ENCODE data around the gene DLGAP5. TPM values are rescaled to one million over a fixed set of nuclear protein-coding genes. Genes with fewer than 3 reads are reported as not detected.
A peak's percentile ranks its signal among the peaks of the same experiment; 100 is the strongest.

Gene DLGAP5
- total and polyA plus RNA-seq, 2 of the 4 experiments (the other 2 are of a cell fraction) = 14.9 to 19.0 TPM

GRCh38 chr14:55129428-55130195 lies 61.8 kb downstream of the DLGAP5 start:
- Histone ChIP-seq H4K20me1 (ENCODE audit: insufficient read depth, low read length) (peaks cover 38% of the 10 kb centered on the region), H2AK5ac (ENCODE audit: low read depth, low read length) (peak overlapping the region; percentile 85), H3K4me1 (ENCODE audit: control insufficient read depth, insufficient read depth, low read length) (peaks cover 11% of the 10 kb centered on the region), H3K18ac (ENCODE audit: low read depth, low read length) (no peak overlapping the region), H3K14ac (replicated peaks; ENCODE audit: low read depth, low read length) (peak overlapping the region; percentile 87), H4K91ac (ENCODE audit: insufficient read depth, low read depth, low read length) (peak overlapping the region; percentile 21; the same call in 1 of the 2 replicates), H3K4me3 (ENCODE audit: insufficient read depth, low read depth, low read length) (peak overlapping the region; percentile 78), H3K36me3 (ENCODE audit: control insufficient read depth, insufficient read depth, low read length) (peaks cover 7% of the 10 kb centered on the region; the same call in 1 of the 2 replicates), H2BK120ac (ENCODE audit: low read depth, low read length) (peak overlapping the region; percentile 58), H3K23ac (ENCODE audit: low read depth, low read length) (peak overlapping the region; percentile 76), H2BK20ac (ENCODE audit: low read depth, low read length) (no peak overlapping the region; the same call in 1 of the 2 replicates), H3K4ac (ENCODE audit: low read depth, low read length) (peak overlapping the region; percentile 66), H3K9ac (ENCODE audit: low read depth, low read length) (peak overlapping the region; percentile 73), H3K4me2 (ENCODE audit: low read depth, low read length) (peak overlapping the region; percentile 86), H2AFZ (replicated peaks; ENCODE audit: low read length, poor library complexity) (peak overlapping the region; percentile 89), H3K79me1 (ENCODE audit: low read depth in 1 of 2, low read length in 2 of 2) (peaks cover 23 to 44% of the 10 kb centered on the region in 2 experiments), H3K27ac (ENCODE audit: insufficient read depth, low read length) (peak overlapping the region; percentile 71), H4K5ac (ENCODE audit: low read depth, low read length) (no peak overlapping the region), H2BK5ac (ENCODE audit: low read depth, low read length, poor library complexity, severe bottlenecking) (peak overlapping the region; percentile 56), H4K8ac (ENCODE audit: low read depth in 2 of 2, low read length in 2 of 2) (peak overlapping the region; percentile 21 to 60; a peak in 1 of 4 replicates), H3K56ac (ENCODE audit: extremely low read depth, insufficient read depth, low read length) (peak overlapping the region; percentile 79), H3K9me3 (ENCODE audit: control insufficient read depth, insufficient read depth, low read length) (no peaks in the 10 kb centered on the region), H3K27me3 (ENCODE audit: control insufficient read depth, insufficient read depth, low read length) (no peaks in the 10 kb centered on the region), H3K9me1 (ENCODE audit: insufficient read depth, low read length) (peaks cover 20% of the 10 kb centered on the region), H2AK9ac (replicated peaks; ENCODE audit: low read depth, low read length, poor library complexity) (peak overlapping the region; percentile 93), H2BK15ac (ENCODE audit: low read depth, low read length) (peak overlapping the region; percentile 0; the same call in 1 of the 3 replicates)
- dilution Hi-C loops (cut with HindIII; ENCODE audit: low sequenced_read_pairs, unreplicated experiment) (no loop called here), in situ Hi-C loops (cut with MboI; ENCODE audit: low sequenced_read_pairs) (loop anchor here (5.0 kb wide), 1 partner anchor 32 kb away; no protein-coding TSS in a partner anchor), intact Hi-C loops (cut with micrococcal nuclease) (loop anchor here (2.0 to 5.0 kb wide), 2 partner anchors 27 to 37 kb away; no protein-coding TSS in a partner anchor)
- ChIA-PET CTCF (interaction anchor here (0.8 kb wide), 1 partner anchor 112 kb away, joined by 3 read pairs; no protein-coding TSS in a partner anchor), POLR2A (ENCODE audit: unreplicated experiment) (interaction anchor here (0.7 to 1.2 kb wide), 3 partner anchors 8 to 30 kb away, joined by 3 to 6 read pairs (median 3); no protein-coding TSS in a partner anchor)
- ATAC-seq (ENCODE audit: low read depth) = peak; percentile 72
- TF ChIP-seq SMC3 (IDR thresholded peaks at IDR 0.05; ENCODE audit: low read depth, low read length) (no peak), RFX5 (IDR thresholded peaks at IDR 0.05; ENCODE audit: low read depth, low read length) (no peak), CHD1 (IDR thresholded peaks at IDR 0.05; ENCODE audit: low read depth, low read length) (no peak; the same call in 1 of the 2 replicates), POLR2A (IDR thresholded peaks at IDR 0.05; ENCODE audit: low read depth, low read length) (peak; percentile 76), CEBPB (IDR thresholded peaks at IDR 0.05; ENCODE audit: low read depth, low read length) (no peak), USF2 (IDR thresholded peaks at IDR 0.05; ENCODE audit: low read depth, low read length) (no peak), RCOR1 (IDR thresholded peaks at IDR 0.05; ENCODE audit: insufficient replicate concordance, low read length) (no peak)
- BruUV-seq (replicated peaks) = no TSS peak
- DNase-seq = peak; percentile 74
- WGBS, 2 experiments (ENCODE audit: extremely low coverage in 2 of 2, insufficient read length in 1 of 2) = 1% methylated on average over 32 of the region's 53 CpGs; no CpG with 5 or more reads in 1 of the 2 experiments
